HCT116 (cell line): Measurements from ENCODE around the gene TASP1. TPM values are rescaled to one million over a fixed set of nuclear protein-coding genes. Genes with fewer than 3 reads are reported as not detected.

Experiments
- ATAC-seq: fragments of 200-7000 bp; cut with Tn5 transposase; 2 replicates; pipeline ENCODE4 v1.9.1; 2020; ENCODE audit warnings: mild to moderate bottlenecking, moderate library complexity
- BruUV-seq: library from RNA; stranded (reverse); fragments of 400-500 nt; replicated peaks from 2 replicates; lab custom pipeline; 2021; lab: Mats Ljungman, UMichigan
- CTCF ChIA-PET: fragments of 300-600 bp; sonication (Branson Sonifier 250); formaldehyde crosslinking; loops from one replicate; lab custom pipeline; 2021; ENCODE audit warnings: antibody characterized with exemption; lab: Charles Lee
- POLR2A ChIA-PET: fragments of 300-600, 350-600 bp; sonication (Branson Sonifier 250); formaldehyde crosslinking; loops from one replicate; lab custom pipeline; 2021; ENCODE audit warnings: antibody characterized with exemption; lab: Charles Lee
- RAD21 ChIA-PET, 2 experiments: fragments of 300-600 bp; sonication (Branson Sonifier 250); formaldehyde crosslinking; loops; one replicate each; lab custom pipeline; 2023; ENCODE audit warnings: low total read pairs in 2 of 2; ENCODE audit not compliant: uncharacterized antibody in 2 of 2, unreplicated experiment in 2 of 2, low non-redundant PET in 1 of 2; lab: Charles Lee
- DNase-seq: peaks from one replicate; pipeline ENCODE4 v3.0.0-alpha.2; 2010; ENCODE audit warnings: low read depth, low spot score
- H2AFZ ChIP-seq: fragments of 200-600 bp; shearing (Covaris generic), sonication (generic); 2 replicates; pipeline ENCODE4 v1.6.1; 2017; ENCODE audit warnings: low read depth, mixed run types, mixed read lengths, antibody characterized with exemption, low read length; ENCODE audit not compliant: poor library complexity, severe bottlenecking
- H3K27ac ChIP-seq: 2 replicates; pipeline ENCODE4 v1.5.1; 2012; ENCODE audit warnings: low read depth, low read length
- H3K27me3 ChIP-seq: fragments of 200-600 bp; sonication (generic); 2 replicates; pipeline ENCODE4 v1.6.1; 2016; ENCODE audit warnings: mixed run types, low read length, mixed read lengths; ENCODE audit not compliant: insufficient read depth
- H3K36me3 ChIP-seq, 2 experiments: fragments of 200-500 bp in 1 of 2; fragments of 200-600 bp in 1 of 2; sonication (Bioruptor generic) in 1 of 2; sonication (generic) in 1 of 2; 2 replicates each; pipeline versions ENCODE4 v1.5.1 to v1.6.1; 2014 to 2016; ENCODE audit warnings: low read length in 2 of 2, inconsistent platforms in 1 of 2, mixed read lengths in 1 of 2, mixed run types in 1 of 2; ENCODE audit not compliant: insufficient read depth in 2 of 2, control insufficient read depth in 1 of 2
- H3K4me1 ChIP-seq, 2 experiments: fragments of 200-600 bp in 1 of 2; sonication (generic) in 1 of 2; 2 replicates each; pipeline versions ENCODE4 v1.5.1 to v1.6.1; 2012 to 2017; ENCODE audit warnings: low read length in 2 of 2, inconsistent platforms in 1 of 2, mild to moderate bottlenecking in 1 of 2, mixed read lengths in 1 of 2, mixed run types in 1 of 2, moderate library complexity in 1 of 2; ENCODE audit not compliant: insufficient read depth in 2 of 2, control insufficient read depth in 1 of 2
- H3K4me2 ChIP-seq: fragments of 200-600 bp; sonication (generic); 2 replicates; pipeline ENCODE4 v1.6.1; 2017; ENCODE audit warnings: mixed run types, low read length, mixed read lengths
- H3K4me3 ChIP-seq, 2 experiments: fragments of 200-600 bp in 1 of 2; sonication (generic) in 1 of 2; replicated peaks in 1 of 2; 2 replicates each; pipeline ENCODE4 v1.5.1; 2011 to 2016; ENCODE audit warnings: low read length in 2 of 2, control low read depth in 1 of 2, low read depth in 1 of 2, mild to moderate bottlenecking in 1 of 2, mixed read lengths in 1 of 2, mixed run types in 1 of 2
- H3K79me2 ChIP-seq: fragments of 200-600 bp; sonication (generic); 2 replicates; pipeline ENCODE4 v1.6.1; 2017; ENCODE audit warnings: mild to moderate bottlenecking, mixed run types, low read length, moderate library complexity, mixed read lengths; ENCODE audit not compliant: insufficient read depth
- H3K9ac ChIP-seq: fragments of 200-600 bp; sonication (generic); 2 replicates; pipeline ENCODE4 v1.6.1; 2016; ENCODE audit warnings: low read length, mixed read lengths
- H3K9me2 ChIP-seq: fragments of 200-600 bp; sonication (generic), shearing (Covaris generic); 2 replicates; pipeline ENCODE4 v1.6.1; 2017; ENCODE audit warnings: mixed run types, mild to moderate bottlenecking, moderate library complexity; ENCODE audit not compliant: insufficient read depth
- H3K9me3 ChIP-seq, 2 experiments: fragments of 200-500 bp in 1 of 2; fragments of 200-600 bp in 1 of 2; sonication (Bioruptor generic) in 1 of 2; sonication (generic) in 1 of 2; 2 replicates each; pipeline ENCODE4 v1.6.1; 2014 to 2017; ENCODE audit warnings: low read length in 2 of 2, mixed read lengths in 2 of 2, inconsistent platforms in 1 of 2, low read depth in 1 of 2, mild to moderate bottlenecking in 1 of 2, mixed run types in 1 of 2, moderate library complexity in 1 of 2; ENCODE audit not compliant: control insufficient read depth in 1 of 2, insufficient read depth in 1 of 2
- H4K20me1 ChIP-seq: fragments of 200-600 bp; sonication (generic), shearing (Covaris generic); 2 replicates; pipeline ENCODE4 v1.6.1; 2017; ENCODE audit warnings: mixed run types, mild to moderate bottlenecking, moderate library complexity; ENCODE audit not compliant: insufficient read depth
- CBX3 ChIP-seq: IDR thresholded peaks from 2 replicates; pipeline ENCODE4 v1.6.1; 2012; ENCODE audit warnings: low read depth
- CTCF ChIP-seq, 3 experiments: fragments of 200-600 bp in 1 of 3; sonication (generic) in 1 of 3; IDR thresholded peaks in 2 of 3; conservative IDR thresholded peaks in 1 of 3; 2 replicates each; pipeline ENCODE4 v1.5.1; 2012 to 2017; ENCODE audit warnings: low read depth in 2 of 3, low read length in 2 of 3, antibody characterized with exemption in 1 of 3, borderline replicate concordance in 1 of 3, control low read depth in 1 of 3, mild to moderate bottlenecking in 1 of 3, mixed read lengths in 1 of 3, mixed run types in 1 of 3, moderate library complexity in 1 of 3; ENCODE audit not compliant: insufficient read depth in 1 of 3
- MAX ChIP-seq: IDR thresholded peaks from 2 replicates; pipeline ENCODE4 v1.6.1; 2012
- REST ChIP-seq: IDR thresholded peaks from 2 replicates; pipeline ENCODE4 v1.6.1; 2012; ENCODE audit warnings: low read depth
- SIN3A ChIP-seq: IDR thresholded peaks from 2 replicates; pipeline ENCODE4 v1.6.1; 2012; ENCODE audit warnings: low read depth
- SRF ChIP-seq: IDR thresholded peaks from 2 replicates; pipeline ENCODE4 v1.6.1; 2012; ENCODE audit warnings: low read depth
- TCF7L2 ChIP-seq: IDR thresholded peaks from 2 replicates; pipeline ENCODE4 v1.7.0; 2011; ENCODE audit warnings: borderline replicate concordance, inconsistent platforms; ENCODE audit not compliant: insufficient read depth, insufficient read length; ENCODE audit errors: extremely low read depth
- ZBTB33 ChIP-seq: IDR thresholded peaks from 2 replicates; pipeline ENCODE4 v1.6.1; 2011; ENCODE audit warnings: mild to moderate bottlenecking, low read length, moderate library complexity; ENCODE audit not compliant: insufficient replicate concordance; ENCODE audit errors: extremely low read depth
- intact Hi-C: fragments of 100-400 bp; cut with micrococcal nuclease; formaldehyde crosslinking; loops from 2 replicates; pipeline ENCODE4 v1.10.0; 2022
- total RNA-seq: library from RNA; stranded (reverse); gene quantifications from one replicate; pipeline ENCODE4 v1.2.1, GENCODE V29; 2021; ENCODE audit not compliant: unreplicated experiment

TASP1 gene
- total RNA-seq, 1 experiment from 2014 or later: 19.1 TPM

- H3K27me3 ChIP-seq: no peaks in the 10 kb centered on the region
- no peak overlapping the region for H3K4me3 ChIP-seq
- no peaks in the 10 kb centered on the region for H3K79me2 ChIP-seq
- POLR2A ChIA-PET: no interaction called here
- RAD21 ChIA-PET: no interaction called here
- H3K9me2 ChIP-seq: no peaks in the 10 kb centered on the region
- DNase-seq (no peak), ATAC-seq (no peak)
- no peak overlapping the region for H3K9ac ChIP-seq
- no peak for TF ChIP-seq SRF
- TF ChIP-seq CBX3: no peak
- no peak for TF ChIP-seq ZBTB33
- no peak for TF ChIP-seq SIN3A
- no peak for TF ChIP-seq REST
- no peak for TF ChIP-seq TCF7L2
- TF ChIP-seq CTCF (IDR thresholded peaks at IDR 0.05 in 2 of 3, conservative IDR thresholded peaks at IDR 0.05 in 1 of 3; ENCODE audit: borderline replicate concordance in 1 of 3, insufficient read depth in 1 of 3, low read depth in 2 of 3, low read length in 2 of 3): no peak
- no peak for TF ChIP-seq MAX
- no peaks in the 10 kb centered on the region for H4K20me1 ChIP-seq
- CTCF ChIA-PET: no interaction called here
- H3K4me1 ChIP-seq: no peaks in the 10 kb centered on the region
- H2AFZ ChIP-seq: no peak overlapping the region
- intact Hi-C loops: no loop called here
- no peak overlapping the region for H3K4me2 ChIP-seq
- H3K36me3 ChIP-seq: no peaks in the 10 kb centered on the region
- no peak overlapping the region for H3K27ac ChIP-seq
- H3K9me3 ChIP-seq: no peaks in the 10 kb centered on the region
- no TSS peak for BruUV-seq
Observed at GRCh38 chr20:13687815-13688214, 49.1 kb upstream of the TASP1 start.
